NCI-H345 treated with DMSO at 0.1 percent for 48 hours (cell line): ENCODE data around the gene TMEM35B.
"Not testable (repeated sequence)": the region's sequence is repeated elsewhere in the genome, so short reads cannot be mapped to it uniquely, and the experiment has no call there.

Experiments used
- DNase-seq: peaks from one replicate; lab custom pipeline; 2025; ENCODE audit not compliant: unreplicated experiment; lab: John Stamatoyannopoulos, UW

The TMEM35B gene

DNA sequence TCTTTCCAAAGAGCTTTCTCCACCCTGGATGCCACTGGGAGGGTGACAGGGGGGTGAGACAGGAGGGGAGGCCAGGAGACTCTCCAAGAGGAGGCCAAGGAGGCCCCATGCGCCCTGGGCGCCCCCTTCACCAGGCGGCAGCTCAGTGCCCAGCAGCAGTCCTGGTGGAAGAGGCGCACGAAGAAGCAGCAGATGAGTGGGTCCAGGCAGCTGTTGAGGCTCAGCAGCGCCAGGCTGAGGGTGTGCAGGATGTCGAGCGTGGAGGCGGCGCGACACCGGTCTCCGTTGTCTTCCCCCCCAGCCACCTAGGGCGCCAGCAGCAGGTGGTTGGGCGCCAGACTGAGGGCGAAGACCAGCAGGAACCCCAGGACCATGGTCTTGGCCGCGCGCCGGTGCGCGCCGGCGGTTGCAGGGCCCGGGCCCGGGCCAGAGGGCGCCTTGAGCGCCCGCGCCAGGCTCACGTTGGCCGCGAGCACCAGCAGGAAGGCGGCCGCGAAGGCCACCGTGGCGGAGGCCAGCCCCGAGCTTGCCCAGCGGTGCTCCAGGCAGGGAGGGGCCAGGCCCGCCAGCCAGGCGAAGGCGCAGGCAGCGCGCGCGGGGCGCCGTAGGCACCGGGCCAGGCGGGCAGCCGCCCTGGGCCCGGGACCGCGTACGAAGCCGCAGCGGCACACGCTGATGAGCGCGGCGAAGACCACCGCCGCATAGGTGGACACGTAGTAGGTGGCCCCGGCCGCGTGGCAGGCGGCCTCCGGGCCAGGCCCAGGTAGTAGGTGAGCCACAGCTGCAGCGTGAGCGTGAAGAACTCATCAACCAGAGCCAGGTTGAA is 8.6 kb downstream of the TMEM35B start:
- DNase-seq = no peak

DNA sequence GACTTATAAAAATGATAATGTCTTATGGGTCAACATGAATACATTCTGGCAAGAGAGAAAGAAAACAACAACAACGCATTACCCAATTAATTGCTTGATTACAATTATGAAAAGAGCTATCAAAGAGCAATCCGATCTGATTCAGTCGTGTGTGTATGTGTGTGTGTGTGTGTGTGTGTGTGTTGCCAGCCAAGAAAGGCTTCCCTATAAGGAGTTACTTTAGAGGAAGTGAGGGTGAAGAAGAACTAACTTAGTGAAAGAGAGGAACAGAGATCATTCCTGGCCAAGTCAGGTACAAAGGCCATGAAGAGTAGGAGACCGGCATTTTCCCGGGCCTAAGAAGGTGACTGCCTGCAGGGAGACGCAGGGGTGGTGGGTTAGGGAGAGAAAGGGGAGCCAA is 9.4 kb downstream of the TMEM35B start:
- no peak for DNase-seq

DNA sequence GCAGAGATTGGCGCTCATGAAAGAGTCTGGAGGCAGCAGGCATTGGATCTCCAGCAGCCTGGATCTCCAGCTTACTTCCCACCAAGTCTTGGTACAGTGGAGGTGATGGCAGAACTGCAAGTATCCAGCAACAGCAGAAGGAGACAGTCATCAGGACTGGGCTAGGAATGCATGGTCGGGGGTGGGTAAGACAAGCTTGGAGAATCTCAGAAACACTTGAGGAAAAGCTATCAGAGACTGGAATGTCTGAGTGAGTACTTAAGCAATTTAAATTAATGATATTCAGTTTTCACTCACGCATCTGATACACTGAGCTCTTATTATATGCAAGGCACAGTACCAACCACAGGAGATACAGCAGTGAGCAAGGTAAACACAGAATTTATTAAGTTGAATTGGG is 9.8 kb downstream of the TMEM35B start:
- DNase-seq = no peak

GRCh38 chr1:34974626-34975025 is 10.5 kb downstream of the TMEM35B start:
- DNase-seq = no peak

DNA sequence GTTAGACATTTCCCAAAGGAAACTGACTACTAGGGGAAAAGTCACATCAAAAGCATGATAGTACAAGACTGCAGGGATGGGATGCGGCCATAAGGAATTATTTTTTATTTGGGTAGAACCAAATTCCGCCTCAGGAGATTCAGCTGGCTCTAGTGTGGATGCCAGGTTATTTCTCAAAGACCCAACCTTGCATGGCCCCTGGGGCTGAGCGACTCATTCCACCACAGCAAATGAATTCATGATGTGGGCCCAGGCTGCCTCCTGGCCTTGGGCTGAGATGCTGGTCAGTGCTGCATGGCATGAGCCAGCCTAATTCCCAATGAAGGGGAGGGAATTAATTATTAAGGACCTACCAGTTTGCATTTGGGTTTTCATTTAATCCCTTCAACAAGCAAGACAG is 11.8 kb downstream of the TMEM35B start:
- no peak for DNase-seq

DNA sequence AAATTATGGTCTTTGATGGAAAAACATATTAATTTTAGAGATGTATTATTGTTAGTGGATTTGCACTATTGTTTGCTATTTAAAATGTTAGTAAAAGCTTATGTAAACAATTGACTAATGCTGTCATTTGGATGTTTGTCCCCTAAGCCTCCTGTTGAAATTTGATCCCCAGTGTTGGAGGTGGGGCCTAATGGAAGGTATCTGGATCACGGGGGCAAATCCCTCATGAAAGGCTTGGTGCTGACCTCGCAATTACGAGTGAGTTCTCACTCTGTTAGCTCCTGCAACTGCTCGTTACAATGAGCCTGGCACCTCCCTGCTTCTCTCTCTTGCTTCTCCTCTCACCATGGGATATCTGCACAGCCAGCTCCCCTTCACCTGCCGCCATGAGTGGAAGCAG is 14.3 kb downstream of the TMEM35B start:
- DNase-seq = no peak

DNA sequence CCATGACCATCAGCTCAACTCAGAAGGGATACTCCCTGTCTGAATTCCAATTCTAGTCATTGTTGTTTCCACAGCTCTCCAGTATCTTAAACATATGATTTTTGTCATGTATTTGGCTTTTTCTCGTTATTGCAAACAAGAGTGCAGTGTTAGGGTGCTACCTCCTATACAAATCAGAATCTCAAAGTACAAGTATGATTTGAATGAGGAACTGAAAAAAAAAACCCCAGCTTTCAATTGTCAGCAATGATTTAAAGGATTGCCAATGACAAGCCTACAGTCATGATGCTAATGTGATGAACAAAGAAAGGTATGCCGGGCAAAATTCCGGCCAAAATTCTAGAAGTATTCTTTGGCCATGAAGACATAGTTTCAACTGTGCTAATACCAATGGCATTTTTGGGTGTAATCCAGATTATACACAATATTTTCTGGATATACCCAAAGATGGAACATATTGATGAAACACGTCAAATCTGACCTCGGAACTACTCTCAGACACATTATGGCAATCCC is 14.9 kb downstream of the TMEM35B start:
- DNase-seq = no peak

GRCh38 chr1:34968297-34968696 is 16.9 kb downstream of the TMEM35B start:
- DNase-seq = not testable (repeated sequence)

- not testable (repeated sequence) for DNase-seq
Observed at GRCh38 chr1:34967672-34968071, 17.5 kb downstream of the TMEM35B start.

DNA sequence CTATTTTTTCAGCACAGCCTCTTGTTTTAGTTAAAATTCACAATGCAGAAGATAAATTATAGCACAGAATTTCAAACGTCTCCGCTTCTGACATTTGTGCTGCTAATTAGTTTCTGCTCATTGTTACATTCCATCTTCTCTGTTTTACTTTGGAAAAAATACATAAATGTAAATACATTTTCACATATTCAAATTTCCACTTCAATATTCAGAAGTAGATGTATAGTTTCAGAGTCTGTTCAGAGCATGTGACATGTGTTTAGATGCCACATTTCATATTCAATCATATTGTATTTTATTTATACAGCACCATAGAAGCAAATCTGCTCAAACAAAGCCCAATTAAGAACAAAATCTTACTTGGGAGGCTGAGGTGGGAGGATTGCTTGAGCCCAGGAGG is 19.6 kb downstream of the TMEM35B start:
- DNase-seq = no peak

- DNase-seq = no peak
Observed at GRCh38 chr1:34950428-34950827, 34.7 kb downstream of the TMEM35B start.

- DNase-seq = not testable (repeated sequence)
Observed at GRCh38 chr1:34948739-34949138, 36.4 kb downstream of the TMEM35B start.

DNA sequence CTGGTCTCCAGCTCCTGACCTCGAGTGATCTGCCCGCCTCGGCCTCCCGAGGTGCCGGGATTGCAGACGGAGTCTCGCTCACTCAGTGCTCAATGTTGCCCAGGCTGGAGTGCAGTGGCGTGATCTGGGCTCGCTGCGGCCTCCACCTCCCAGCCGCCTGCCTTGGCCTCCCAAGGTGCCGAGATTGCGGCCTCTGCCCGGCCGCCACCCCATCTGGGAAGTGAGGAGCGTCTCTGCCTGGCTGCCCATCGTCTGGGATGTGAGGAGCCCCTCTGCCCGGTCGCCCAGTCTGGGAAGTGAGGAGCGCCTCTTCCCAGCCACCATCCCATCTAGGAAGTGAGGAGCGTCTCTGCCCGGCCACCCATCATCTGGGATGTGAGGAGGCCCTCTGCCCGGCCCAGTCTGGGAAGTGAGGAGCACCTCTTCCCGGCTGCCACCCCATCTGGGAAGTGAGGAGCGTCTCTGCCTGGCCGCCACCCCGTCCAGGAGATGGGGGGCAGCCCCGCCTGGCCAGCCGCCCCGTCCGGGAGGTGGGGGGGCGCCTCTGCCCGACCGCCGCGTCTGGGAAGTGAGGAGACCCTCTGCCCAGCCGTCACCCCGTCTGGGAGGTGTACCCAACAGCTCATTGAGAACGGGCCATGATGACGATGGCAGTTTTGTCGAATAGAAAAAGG is 37.4 kb downstream of the TMEM35B start:
- DNase-seq = not testable (repeated sequence)

DNA sequence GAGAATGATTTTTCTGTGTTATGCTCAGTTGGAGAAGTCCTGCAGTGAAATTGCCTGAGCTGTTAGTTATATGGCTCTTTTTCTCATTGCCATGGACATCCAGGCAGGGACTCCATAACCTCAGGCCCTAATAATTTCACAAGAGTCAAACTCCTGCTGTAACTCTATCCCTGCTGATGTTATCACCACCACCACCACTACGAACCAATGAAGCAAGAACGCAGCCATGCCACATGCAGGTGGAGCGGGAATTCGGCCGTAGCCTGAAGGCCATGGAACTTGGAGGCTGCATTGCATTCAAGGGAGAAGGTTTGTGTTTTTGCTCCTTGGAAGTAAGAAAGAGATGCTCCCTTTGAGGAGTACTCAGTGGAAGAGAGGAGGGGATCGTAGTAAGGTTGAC is 38.9 kb downstream of the TMEM35B start:
- no peak for DNase-seq

- not testable (repeated sequence) for DNase-seq
Observed at GRCh38 chr1:34941798-34942197, 43.3 kb downstream of the TMEM35B start.
